ENCODE measurements around the gene FBP1. TPM values are rescaled to one million over a fixed set of nuclear protein-coding genes. Genes with fewer than 3 reads are reported as not detected.

Gene FBP1
- total RNA-seq, 4 donors from 2014 or later = 21.3 to 55.7 (median 44.6) TPM

GRCh38 chr9:94639999-94640376, 670 bp upstream of the FBP1 start:
- 46 to 70% methylated on average over 2 to 15 of the region's 15 CpGs for WGBS, 2 donors (ENCODE audit: low coverage in 1 of 2)
- TF ChIP-seq EP300 (IDR thresholded peaks at IDR 0.05; ENCODE audit: low read depth) = no peak
- no peak for TF ChIP-seq POLR2AphosphoS5 (IDR thresholded peaks at IDR 0.05)
- TF ChIP-seq, protein P1, sequence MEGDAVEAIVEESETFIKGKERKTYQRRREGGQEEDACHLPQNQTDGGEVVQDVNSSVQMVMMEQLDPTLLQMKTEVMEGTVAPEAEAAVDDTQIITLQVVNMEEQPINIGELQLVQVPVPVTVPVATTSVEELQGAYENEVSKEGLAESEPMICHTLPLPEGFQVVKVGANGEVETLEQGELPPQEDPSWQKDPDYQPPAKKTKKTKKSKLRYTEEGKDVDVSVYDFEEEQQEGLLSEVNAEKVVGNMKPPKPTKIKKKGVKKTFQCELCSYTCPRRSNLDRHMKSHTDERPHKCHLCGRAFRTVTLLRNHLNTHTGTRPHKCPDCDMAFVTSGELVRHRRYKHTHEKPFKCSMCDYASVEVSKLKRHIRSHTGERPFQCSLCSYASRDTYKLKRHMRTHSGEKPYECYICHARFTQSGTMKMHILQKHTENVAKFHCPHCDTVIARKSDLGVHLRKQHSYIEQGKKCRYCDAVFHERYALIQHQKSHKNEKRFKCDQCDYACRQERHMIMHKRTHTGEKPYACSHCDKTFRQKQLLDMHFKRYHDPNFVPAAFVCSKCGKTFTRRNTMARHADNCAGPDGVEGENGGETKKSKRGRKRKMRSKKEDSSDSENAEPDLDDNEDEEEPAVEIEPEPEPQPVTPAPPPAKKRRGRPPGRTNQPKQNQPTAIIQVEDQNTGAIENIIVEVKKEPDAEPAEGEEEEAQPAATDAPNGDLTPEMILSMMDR (IDR thresholded peaks at IDR 0.05) = no peak
- TF ChIP-seq POLR2A (IDR thresholded peaks at IDR 0.05) = no peak
- in situ Hi-C loops (cut with MboI; ENCODE audit: low pct_ligation_motif_present in 1 of 4, low pct_unique_long_range_greater_than_20kb in 1 of 4, low sequenced_read_pairs in 3 of 4) = no loop called here
- intact Hi-C loops (cut with DNase I; ENCODE audit: low total_unique reads) = no loop called here
- Histone ChIP-seq H3K4me1 (peaks cover 0 to 19% (median 15%) of the 10 kb centered on the region in 4 donors), H3K4me3 (peak overlapping the region; percentile 38 to 68 (median 58)), H3K27ac (peak overlapping the region; percentile 68 to 78 (median 74)), H3K36me3 (no peaks in the 10 kb centered on the region), H3K27me3 (no peaks in the 10 kb centered on the region), H3K9me3 (no peaks in the 10 kb centered on the region)
- DNase-seq = peak; percentile 25

- intact Hi-C loops (cut with DNase I; ENCODE audit: low total_unique reads) (no loop called here), in situ Hi-C loops (cut with MboI; ENCODE audit: low pct_ligation_motif_present in 1 of 4, low pct_unique_long_range_greater_than_20kb in 1 of 4, low sequenced_read_pairs in 3 of 4) (no loop called here)
- TF ChIP-seq POLR2A (IDR thresholded peaks at IDR 0.05) (no peak), EP300 (IDR thresholded peaks at IDR 0.05; ENCODE audit: low read depth) (no peak), POLR2AphosphoS5 (IDR thresholded peaks at IDR 0.05) (no peak)
- TF ChIP-seq, protein P1 (IDR thresholded peaks at IDR 0.05) = no peak
- H3K27me3 ChIP-seq = no peaks in the 10 kb centered on the region
- no peaks in the 10 kb centered on the region for H3K36me3 ChIP-seq
- peaks cover 0 to 18% (median 14%) of the 10 kb centered on the region in 4 donors for H3K4me1 ChIP-seq
- DNase-seq = no peak
- H3K4me3 ChIP-seq = peak overlapping the region in 3 of 4 donors; percentile 38 to 66 (median 49)
- H3K27ac ChIP-seq = peak overlapping the region; percentile 68 to 78 (median 74)
- 36 to 37% methylated on average over 5 to 16 of the region's 17 CpGs for WGBS, 2 donors (ENCODE audit: low coverage in 1 of 2)
- H3K9me3 ChIP-seq = no peaks in the 10 kb centered on the region
Measured at GRCh38 chr9:94638335-94639060, 820 bp downstream of the FBP1 start.

- Histone ChIP-seq H3K27me3 (no peaks in the 10 kb centered on the region), H3K9me3 (no peaks in the 10 kb centered on the region), H3K27ac (no peak overlapping the region), H3K4me3 (no peak overlapping the region), H3K36me3 (no peaks in the 10 kb centered on the region), H3K4me1 (peaks cover 3 to 25% (median 11%) of the 10 kb centered on the region in 4 donors)
- 44 to 49% methylated on average over 3 to 5 of the region's 5 CpGs for WGBS, 2 donors (ENCODE audit: low coverage in 1 of 2)
- no peak for TF ChIP-seq EP300 (IDR thresholded peaks at IDR 0.05; ENCODE audit: low read depth)
- no peak for TF ChIP-seq POLR2AphosphoS5 (IDR thresholded peaks at IDR 0.05)
- TF ChIP-seq POLR2A (IDR thresholded peaks at IDR 0.05) = no peak
- TF ChIP-seq, protein P1 (IDR thresholded peaks at IDR 0.05) = no peak
- intact Hi-C loops (cut with DNase I; ENCODE audit: low total_unique reads) = no loop called here
- in situ Hi-C loops (cut with MboI; ENCODE audit: low pct_ligation_motif_present in 1 of 4, low pct_unique_long_range_greater_than_20kb in 1 of 4, low sequenced_read_pairs in 3 of 4) = no loop called here
- DNase-seq = no peak
Measured at GRCh38 chr9:94632737-94633136, 6.6 kb downstream of the FBP1 start.

- Histone ChIP-seq H3K36me3 (no peaks in the 10 kb centered on the region), H3K4me3 (no peak overlapping the region), H3K27me3 (no peaks in the 10 kb centered on the region), H3K4me1 (peaks cover 3 to 25% (median 11%) of the 10 kb centered on the region in 4 donors), H3K9me3 (no peaks in the 10 kb centered on the region), H3K27ac (peak overlapping the region; percentile 10 to 51 (median 22))
- 40 to 50% methylated on average over 2 to 8 of the region's 8 CpGs for WGBS, 2 donors (ENCODE audit: low coverage in 1 of 2)
- intact Hi-C loops (cut with DNase I; ENCODE audit: low total_unique reads) (no loop called here), in situ Hi-C loops (cut with MboI; ENCODE audit: low pct_ligation_motif_present in 1 of 4, low pct_unique_long_range_greater_than_20kb in 1 of 4, low sequenced_read_pairs in 3 of 4) (no loop called here)
- DNase-seq = no peak
- TF ChIP-seq POLR2A (IDR thresholded peaks at IDR 0.05) (no peak), POLR2AphosphoS5 (IDR thresholded peaks at IDR 0.05) (no peak), EP300 (IDR thresholded peaks at IDR 0.05; ENCODE audit: low read depth) (no peak)
- TF ChIP-seq, protein P1 (IDR thresholded peaks at IDR 0.05) = no peak
Measured at GRCh38 chr9:94631599-94631998, 7.7 kb downstream of the FBP1 start.
